Liver (tissue), 9 donors: ENCODE results near the gene LILRA2. TPM values are rescaled to one million over a fixed set of nuclear protein-coding genes. Genes with fewer than 3 reads are reported as not detected.

ENCODE experiments used
- DNase-seq: peaks from one replicate; pipeline ENCODE4 v3.0.0-alpha.2; 2017; ENCODE audit warnings: low spot score
- H3K27ac ChIP-seq, 2 donors: one replicate each; pipeline ENCODE4 v1.7.0; 2013; ENCODE audit warnings: inconsistent platforms in 2 of 2, low read length in 2 of 2, control low read depth in 1 of 2, low read depth in 1 of 2, mild to moderate bottlenecking in 1 of 2
- H3K27me3 ChIP-seq, 4 donors: one replicate each; pipeline versions ENCODE4 v1.6.1 to v1.7.0; 2013; ENCODE audit warnings: low read length in 3 of 4, inconsistent platforms in 1 of 4, mild to moderate bottlenecking in 1 of 4, moderate library complexity in 1 of 4; ENCODE audit not compliant: control insufficient read depth in 4 of 4, insufficient read depth in 4 of 4
- H3K36me3 ChIP-seq, 4 donors: one replicate each; pipeline versions ENCODE4 v1.6.1 to v1.7.0; 2013; ENCODE audit warnings: low read length in 3 of 4, mild to moderate bottlenecking in 3 of 4, low read depth in 1 of 4, moderate library complexity in 1 of 4; ENCODE audit not compliant: control insufficient read depth in 4 of 4, insufficient read depth in 3 of 4
- H3K4me1 ChIP-seq, 4 donors: one replicate each; pipeline versions ENCODE4 v1.6.1 to v1.7.0; 2013; ENCODE audit warnings: low read length in 3 of 4, mild to moderate bottlenecking in 3 of 4, moderate library complexity in 1 of 4; ENCODE audit not compliant: control insufficient read depth in 4 of 4, insufficient read depth in 4 of 4
- H3K4me3 ChIP-seq, 3 donors: one replicate each; pipeline versions ENCODE4 v1.6.1 to v1.7.0; 2013; ENCODE audit warnings: low read length in 3 of 3, control low read depth in 1 of 3, low read depth in 1 of 3, mild to moderate bottlenecking in 1 of 3
- H3K9ac ChIP-seq, 2 donors: one replicate each; pipeline ENCODE4 v1.7.0; 2013; ENCODE audit warnings: low read length in 2 of 2, mild to moderate bottlenecking in 2 of 2, moderate library complexity in 2 of 2, control low read depth in 1 of 2, low read depth in 1 of 2
- H3K9me3 ChIP-seq, 4 donors: one replicate each; pipeline versions ENCODE4 v1.6.1 to v1.7.0; 2013; ENCODE audit warnings: low read length in 3 of 4; ENCODE audit not compliant: control insufficient read depth in 4 of 4
- ATF3 ChIP-seq: IDR thresholded peaks from 2 replicates; pipeline ENCODE4 v1.6.1; 2016; ENCODE audit warnings: antibody characterized with exemption
- FOXA1 ChIP-seq: IDR thresholded peaks from 2 replicates; pipeline ENCODE4 v1.6.1; 2016; ENCODE audit warnings: antibody characterized with exemption
- FOXA2 ChIP-seq: IDR thresholded peaks from 2 replicates; pipeline ENCODE4 v1.6.1; 2016; ENCODE audit warnings: antibody characterized with exemption
- GABPA ChIP-seq, 2 donors: IDR thresholded peaks in 1 of 2; conservative IDR thresholded peaks in 1 of 2; 2 replicates each; pipeline ENCODE4 v1.6.1; 2016; ENCODE audit warnings: antibody characterized with exemption in 2 of 2, mild to moderate bottlenecking in 1 of 2, moderate library complexity in 1 of 2
- HNF4A ChIP-seq, 2 donors: conservative IDR thresholded peaks; 2 replicates each; pipeline ENCODE4 v1.6.1; 2016; ENCODE audit warnings: antibody characterized with exemption in 2 of 2, mild to moderate bottlenecking in 2 of 2
- HNF4G ChIP-seq: IDR thresholded peaks from 2 replicates; pipeline ENCODE4 v1.6.1; 2016; ENCODE audit warnings: antibody characterized with exemption
- JUND ChIP-seq, 2 donors: IDR thresholded peaks; 2 replicates each; pipeline ENCODE4 v1.6.1; 2016; ENCODE audit warnings: antibody characterized with exemption in 2 of 2
- NR2F2 ChIP-seq: IDR thresholded peaks from 2 replicates; pipeline ENCODE4 v1.6.1; 2016; ENCODE audit warnings: antibody characterized with exemption
- RAD21 ChIP-seq, 2 donors: IDR thresholded peaks; 2 replicates each; pipeline ENCODE4 v1.6.1; 2016; ENCODE audit warnings: antibody characterized with exemption in 2 of 2, mild to moderate bottlenecking in 2 of 2
- RXRA ChIP-seq, 2 donors: IDR thresholded peaks; 2 replicates each; pipeline ENCODE4 v1.6.1; 2017 to 2018; ENCODE audit warnings: antibody characterized with exemption in 2 of 2, mild to moderate bottlenecking in 1 of 2
- SP1 ChIP-seq: IDR thresholded peaks from 2 replicates; pipeline ENCODE4 v1.6.1; 2018; ENCODE audit warnings: antibody characterized with exemption, mild to moderate bottlenecking
- YY1 ChIP-seq: IDR thresholded peaks from 2 replicates; pipeline ENCODE4 v1.6.1; 2016; ENCODE audit warnings: antibody characterized with exemption, mild to moderate bottlenecking
- whole genome bisulfite sequencing: extraction: QIAGEN DNeasy Blood & Tissue Kit; methylation state at CpG from one replicate; pipeline ENCODE4 v1.1.7; 2013; 5-methylcytosine and 5-hydroxymethylcytosine counted together
- polyA plus RNA-seq, 2 donors: library from polyadenylated mRNA; stranded (reverse) in 1 of 2; unstranded in 1 of 2; fragments of 200-250 nt in 1 of 2; fragments of >200 nt in 1 of 2; fragmentation: Nextera tagmentation in 1 of 2; extraction: Ambion mirVana in 1 of 2; gene quantifications; one replicate each; pipeline versions ENCODE4 v1.2.1 to v1.2.3, GENCODE V29; 2013 to 2015
- total RNA-seq, 2 donors: library from RNA; depleted of rRNA; stranded (reverse); fragments of >200 nt; gene quantifications; one replicate each; pipeline ENCODE4 v1.2.3, GENCODE V29; 2014
- TF ChIP-seq, protein P1 (sequence below): IDR thresholded peaks from 2 replicates; pipeline ENCODE4 v1.6.1; 2016; ENCODE audit warnings: antibody characterized with exemption
- TF ChIP-seq, protein P2 (sequence below): fragments of 150-350 bp; IDR thresholded peaks from 2 replicates; pipeline ENCODE4 v1.5.1; 2017; ENCODE audit warnings: improper control_type of control experiment, low read depth, low read length; ENCODE audit not compliant: missing input control
- donor health status: healthy.
- donor health status: healthy.
- donor health status: healthy.
- donor health status: healthy.
- donor health status: healthy.

The LILRA2 gene
- total RNA-seq (1 to 10 TPM; 3.1 to 8.2 TPM), polyA plus RNA-seq (1 to 10 TPM; 1.3 to 5.2 TPM)

DNA sequence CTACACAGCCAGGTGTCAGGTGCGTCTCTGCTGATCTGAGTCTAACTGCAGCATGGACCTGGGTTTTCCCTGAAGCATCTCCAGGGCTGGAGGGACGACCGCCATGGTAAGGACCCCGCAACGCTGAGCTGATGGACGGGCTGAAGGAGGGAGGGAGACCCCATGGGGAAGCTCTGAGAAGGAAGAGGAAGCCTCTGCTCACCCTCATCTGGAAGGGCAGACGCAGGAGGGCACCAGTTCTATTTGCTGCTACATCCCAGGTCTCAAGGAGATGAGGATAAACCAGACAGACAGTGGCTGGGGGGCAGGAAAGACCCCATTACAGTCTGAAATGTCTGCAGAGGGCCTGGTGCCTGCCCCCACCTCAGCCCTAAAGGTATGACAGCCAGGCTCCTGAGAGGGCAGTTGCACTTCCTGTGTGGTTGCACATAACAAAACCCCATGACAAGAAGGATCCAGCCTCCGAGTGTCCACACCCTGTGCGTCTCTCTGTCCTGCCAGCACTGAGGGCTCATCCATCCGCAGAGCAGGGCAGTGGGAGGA is at the start of gene LILRA2:
TSS of gene LILRA2 (plus strand) at position 461 of the 543 bp plus-strand sequence. CDS start 89 bp downstream, outside the sequence.
- Histone ChIP-seq H3K4me3 (no peak within 1 kb of the TSS), H3K27ac (peak within 1 kb of the TSS; percentile 20 to 59), H3K9ac (no peak within 1 kb of the TSS), H3K36me3 (no peaks in the 10 kb centered on the region), H3K27me3 (no peaks in the 10 kb centered on the region), H3K9me3 (peaks cover 0 to 2% (median 0%) of the 10 kb centered on the region in 4 donors), H3K4me1 (no peaks in the 10 kb centered on the region)
- 53% methylated on average over 10 of the region's 10 CpGs for WGBS
- TF ChIP-seq, protein P1, sequence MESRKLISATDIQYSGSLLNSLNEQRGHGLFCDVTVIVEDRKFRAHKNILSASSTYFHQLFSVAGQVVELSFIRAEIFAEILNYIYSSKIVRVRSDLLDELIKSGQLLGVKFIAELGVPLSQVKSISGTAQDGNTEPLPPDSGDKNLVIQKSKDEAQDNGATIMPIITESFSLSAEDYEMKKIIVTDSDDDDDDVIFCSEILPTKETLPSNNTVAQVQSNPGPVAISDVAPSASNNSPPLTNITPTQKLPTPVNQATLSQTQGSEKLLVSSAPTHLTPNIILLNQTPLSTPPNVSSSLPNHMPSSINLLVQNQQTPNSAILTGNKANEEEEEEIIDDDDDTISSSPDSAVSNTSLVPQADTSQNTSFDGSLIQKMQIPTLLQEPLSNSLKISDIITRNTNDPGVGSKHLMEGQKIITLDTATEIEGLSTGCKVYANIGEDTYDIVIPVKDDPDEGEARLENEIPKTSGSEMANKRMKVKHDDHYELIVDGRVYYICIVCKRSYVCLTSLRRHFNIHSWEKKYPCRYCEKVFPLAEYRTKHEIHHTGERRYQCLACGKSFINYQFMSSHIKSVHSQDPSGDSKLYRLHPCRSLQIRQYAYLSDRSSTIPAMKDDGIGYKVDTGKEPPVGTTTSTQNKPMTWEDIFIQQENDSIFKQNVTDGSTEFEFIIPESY, result no peak
- TF ChIP-seq YY1 (no peak), HNF4G (no peak), RAD21 (IDR thresholded peaks at IDR 0.05) (no peak), NR2F2 (no peak), JUND (IDR thresholded peaks at IDR 0.05) (no peak), FOXA2 (no peak)
- TF ChIP-seq, protein P2, sequence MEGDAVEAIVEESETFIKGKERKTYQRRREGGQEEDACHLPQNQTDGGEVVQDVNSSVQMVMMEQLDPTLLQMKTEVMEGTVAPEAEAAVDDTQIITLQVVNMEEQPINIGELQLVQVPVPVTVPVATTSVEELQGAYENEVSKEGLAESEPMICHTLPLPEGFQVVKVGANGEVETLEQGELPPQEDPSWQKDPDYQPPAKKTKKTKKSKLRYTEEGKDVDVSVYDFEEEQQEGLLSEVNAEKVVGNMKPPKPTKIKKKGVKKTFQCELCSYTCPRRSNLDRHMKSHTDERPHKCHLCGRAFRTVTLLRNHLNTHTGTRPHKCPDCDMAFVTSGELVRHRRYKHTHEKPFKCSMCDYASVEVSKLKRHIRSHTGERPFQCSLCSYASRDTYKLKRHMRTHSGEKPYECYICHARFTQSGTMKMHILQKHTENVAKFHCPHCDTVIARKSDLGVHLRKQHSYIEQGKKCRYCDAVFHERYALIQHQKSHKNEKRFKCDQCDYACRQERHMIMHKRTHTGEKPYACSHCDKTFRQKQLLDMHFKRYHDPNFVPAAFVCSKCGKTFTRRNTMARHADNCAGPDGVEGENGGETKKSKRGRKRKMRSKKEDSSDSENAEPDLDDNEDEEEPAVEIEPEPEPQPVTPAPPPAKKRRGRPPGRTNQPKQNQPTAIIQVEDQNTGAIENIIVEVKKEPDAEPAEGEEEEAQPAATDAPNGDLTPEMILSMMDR, result no peak
- DNase-seq, result no peak

DNA sequence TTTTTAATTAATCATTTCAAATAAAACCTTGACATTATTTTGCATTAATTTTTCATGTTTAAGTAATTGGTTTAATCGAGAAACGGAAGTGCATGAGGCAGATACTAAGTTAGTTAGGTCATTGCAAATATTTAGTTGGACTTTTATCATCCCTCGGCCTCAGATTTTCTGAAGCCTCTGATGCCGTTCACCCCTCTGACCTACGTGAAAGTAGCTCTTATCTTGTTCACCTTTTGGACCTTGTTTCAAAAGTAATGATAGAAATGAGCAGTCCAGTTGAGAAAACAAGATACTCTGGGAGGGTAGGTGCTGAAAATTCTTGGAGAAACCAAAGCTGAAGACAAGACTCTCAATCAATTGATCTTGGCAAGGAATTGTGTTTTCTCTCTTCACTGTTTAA is 48.0 kb upstream of the LILRA2 start:
- Histone ChIP-seq H3K4me3 (no peak overlapping the region), H3K27ac (no peak overlapping the region), H3K9me3 (peaks cover 0 to 8% (median 3%) of the 10 kb centered on the region in 4 donors), H3K9ac (no peak overlapping the region), H3K36me3 (no peaks in the 10 kb centered on the region), H3K27me3 (peaks cover 0 to 7% (median under 1%) of the 10 kb centered on the region in 4 donors), H3K4me1 (no peaks in the 10 kb centered on the region)
- WGBS, result 24% methylated on average over 5 of the region's 5 CpGs
- TF ChIP-seq, protein P2, result no peak
- TF ChIP-seq GABPA (IDR thresholded peaks at IDR 0.05 in 1 of 2, conservative IDR thresholded peaks at IDR 0.05 in 1 of 2) (no peak), YY1 (no peak), NR2F2 (peak; percentile 27), SP1 (peak; percentile 69), FOXA1 (no peak), ATF3 (no peak), RXRA (IDR thresholded peaks at IDR 0.05) (peak in 1 of 2 donors; percentile 69), HNF4A (conservative IDR thresholded peaks at IDR 0.05) (peak in 1 of 2 donors; percentile 93), HNF4G (peak; percentile 50), FOXA2 (no peak)
- TF ChIP-seq, protein P1, result no peak
- DNase-seq, result no peak
